Mesendoderm (in vitro differentiated cells): Measurements from ENCODE around the gene TREML1.
A peak's percentile ranks its signal among the peaks of the same experiment; 100 is the strongest.
"Not testable (repeated sequence)": the region's sequence is repeated elsewhere in the genome, so short reads cannot be mapped to it uniquely, and the experiment has no call there.

Source experiments
- DNase-seq: peaks from one replicate; pipeline ENCODE4 v3.0.0; 2013
- H2AK5ac ChIP-seq: 2 replicates; pipeline ENCODE4 v1.6.1; 2013; ENCODE audit warnings: low read length, inconsistent platforms
- H2BK120ac ChIP-seq: 2 replicates; pipeline ENCODE4 v1.6.1; 2013; ENCODE audit warnings: low read depth, mild to moderate bottlenecking, low read length, moderate library complexity, mixed read lengths
- H2BK15ac ChIP-seq: replicated peaks from 2 replicates; pipeline ENCODE4 v1.6.1; 2013; ENCODE audit warnings: low read depth, mild to moderate bottlenecking, moderate library complexity
- H2BK5ac ChIP-seq: 2 replicates; pipeline ENCODE4 v1.6.1; 2013; ENCODE audit warnings: low read length, inconsistent platforms
- H3K18ac ChIP-seq: 2 replicates; pipeline ENCODE4 v1.6.1; 2013; ENCODE audit warnings: mild to moderate bottlenecking, low read length, mixed read lengths
- H3K23ac ChIP-seq: one replicate; pipeline ENCODE4 v1.6.1; 2013; ENCODE audit warnings: low read length
- H3K27ac ChIP-seq: 2 replicates; pipeline ENCODE4 v1.5.1; 2013; ENCODE audit warnings: low read depth, mild to moderate bottlenecking, inconsistent platforms, low read length, moderate library complexity
- H3K27me3 ChIP-seq: 2 replicates; pipeline ENCODE4 v1.6.1; 2013; ENCODE audit warnings: low read length, control low read depth, mild to moderate bottlenecking, inconsistent platforms; ENCODE audit not compliant: insufficient read depth, poor library complexity
- H3K36me3 ChIP-seq: 2 replicates; pipeline ENCODE4 v1.6.1; 2013; ENCODE audit warnings: low read length, inconsistent platforms; ENCODE audit not compliant: control insufficient read depth, insufficient read depth
- H3K4ac ChIP-seq: one replicate; pipeline ENCODE4 v1.6.1; 2013; ENCODE audit warnings: low read depth, mild to moderate bottlenecking, low read length, moderate library complexity
- H3K4me1 ChIP-seq: 2 replicates; pipeline ENCODE4 v1.6.1; 2013; ENCODE audit warnings: low read depth, low read length, inconsistent platforms; ENCODE audit not compliant: control insufficient read depth
- H3K4me2 ChIP-seq: 2 replicates; pipeline ENCODE4 v1.6.1; 2013; ENCODE audit warnings: low read length
- H3K4me3 ChIP-seq: 2 replicates; pipeline ENCODE4 v1.5.1; 2013; ENCODE audit warnings: mild to moderate bottlenecking, low read length
- H3K56ac ChIP-seq: one replicate; pipeline ENCODE4 v1.6.1; 2013; ENCODE audit warnings: low read length
- H3K79me1 ChIP-seq: 2 replicates; pipeline ENCODE4 v1.6.1; 2013; ENCODE audit warnings: low read length, inconsistent platforms
- H3K79me2 ChIP-seq: 2 replicates; pipeline ENCODE4 v1.6.1; 2013; ENCODE audit warnings: mild to moderate bottlenecking, low read length; ENCODE audit not compliant: control insufficient read depth, insufficient read depth
- H3K9ac ChIP-seq: 2 replicates; pipeline ENCODE4 v1.6.1; 2013; ENCODE audit warnings: low read length, inconsistent platforms
- H4K5ac ChIP-seq: one replicate; pipeline ENCODE4 v1.6.1; 2013; ENCODE audit warnings: low read length
- H4K8ac ChIP-seq: one replicate; pipeline ENCODE4 v1.6.1; 2013; ENCODE audit warnings: low read depth, mild to moderate bottlenecking, control low read depth, low read length, moderate library complexity
- WGBS: extraction: QIAGEN DNeasy Blood & Tissue Kit; methylation state at CpG from one replicate; pipeline ENCODE4 v1.1.7; 2013; ENCODE audit warnings: low lambda C conversion rate, missing lambda C conversion rate; ENCODE audit not compliant: insufficient coverage; ENCODE audit errors: extremely low coverage; 5-methylcytosine and 5-hydroxymethylcytosine counted together

TREML1 gene

GRCh38 chr6:41189967-41190366, 35.8 kb upstream of the TREML1 start:
- no peaks in the 10 kb centered on the region for H3K27me3 ChIP-seq
- no peak overlapping the region for H3K27ac ChIP-seq
- no peak overlapping the region for H3K4me3 ChIP-seq
- WGBS = no CpG with 5 or more reads among the region's 2 CpGs
- no peaks in the 10 kb centered on the region for H3K4me1 ChIP-seq
- H3K9ac ChIP-seq = no peak overlapping the region
- no peak overlapping the region for H2BK15ac ChIP-seq
- H4K5ac ChIP-seq = no peak overlapping the region
- H2BK5ac ChIP-seq = no peak overlapping the region
- no peaks in the 10 kb centered on the region for H3K36me3 ChIP-seq
- H3K4me2 ChIP-seq = no peak overlapping the region
- no peaks in the 10 kb centered on the region for H3K79me2 ChIP-seq
- H3K79me1 ChIP-seq = no peaks in the 10 kb centered on the region
- H4K8ac ChIP-seq = no peak overlapping the region
- H3K18ac ChIP-seq = no peak overlapping the region
- H2BK120ac ChIP-seq = no peak overlapping the region
- H2AK5ac ChIP-seq = no peak overlapping the region
- DNase-seq = no peak
- H3K4ac ChIP-seq = no peak overlapping the region
- no peak overlapping the region for H3K23ac ChIP-seq
- no peak overlapping the region for H3K56ac ChIP-seq

DNA sequence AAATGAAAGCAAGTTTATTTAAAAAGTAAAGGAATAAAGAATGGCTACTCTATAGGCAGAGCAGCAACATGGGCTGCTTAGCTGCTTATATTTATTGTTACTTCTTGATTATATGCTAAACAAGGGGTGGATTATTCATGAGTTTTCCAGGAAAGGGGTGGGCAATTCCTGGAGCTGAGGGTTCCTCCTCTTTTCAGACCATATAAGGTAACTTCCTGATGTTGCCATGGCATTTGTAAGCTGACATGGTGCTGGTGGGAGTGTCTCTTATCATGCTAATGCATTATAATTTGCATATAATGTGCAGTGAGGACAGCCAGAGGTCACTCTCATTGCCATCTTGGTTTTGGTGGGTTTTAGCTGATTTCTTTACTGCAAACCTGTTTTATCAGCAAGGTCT, 34.9 kb upstream of the TREML1 start:
- not testable (repeated sequence) for H2BK15ac ChIP-seq, H3K4me3 ChIP-seq, H3K4ac ChIP-seq, H2AK5ac ChIP-seq, H3K27ac ChIP-seq, H4K8ac ChIP-seq, H3K9ac ChIP-seq, H3K79me2 ChIP-seq, H2BK5ac ChIP-seq, H3K79me1 ChIP-seq, H3K23ac ChIP-seq, H3K4me1 ChIP-seq, H3K56ac ChIP-seq, H3K18ac ChIP-seq, H4K5ac ChIP-seq, H3K4me2 ChIP-seq, H3K36me3 ChIP-seq, H3K27me3 ChIP-seq, H2BK120ac ChIP-seq
- peak; percentile 39 for DNase-seq

DNA sequence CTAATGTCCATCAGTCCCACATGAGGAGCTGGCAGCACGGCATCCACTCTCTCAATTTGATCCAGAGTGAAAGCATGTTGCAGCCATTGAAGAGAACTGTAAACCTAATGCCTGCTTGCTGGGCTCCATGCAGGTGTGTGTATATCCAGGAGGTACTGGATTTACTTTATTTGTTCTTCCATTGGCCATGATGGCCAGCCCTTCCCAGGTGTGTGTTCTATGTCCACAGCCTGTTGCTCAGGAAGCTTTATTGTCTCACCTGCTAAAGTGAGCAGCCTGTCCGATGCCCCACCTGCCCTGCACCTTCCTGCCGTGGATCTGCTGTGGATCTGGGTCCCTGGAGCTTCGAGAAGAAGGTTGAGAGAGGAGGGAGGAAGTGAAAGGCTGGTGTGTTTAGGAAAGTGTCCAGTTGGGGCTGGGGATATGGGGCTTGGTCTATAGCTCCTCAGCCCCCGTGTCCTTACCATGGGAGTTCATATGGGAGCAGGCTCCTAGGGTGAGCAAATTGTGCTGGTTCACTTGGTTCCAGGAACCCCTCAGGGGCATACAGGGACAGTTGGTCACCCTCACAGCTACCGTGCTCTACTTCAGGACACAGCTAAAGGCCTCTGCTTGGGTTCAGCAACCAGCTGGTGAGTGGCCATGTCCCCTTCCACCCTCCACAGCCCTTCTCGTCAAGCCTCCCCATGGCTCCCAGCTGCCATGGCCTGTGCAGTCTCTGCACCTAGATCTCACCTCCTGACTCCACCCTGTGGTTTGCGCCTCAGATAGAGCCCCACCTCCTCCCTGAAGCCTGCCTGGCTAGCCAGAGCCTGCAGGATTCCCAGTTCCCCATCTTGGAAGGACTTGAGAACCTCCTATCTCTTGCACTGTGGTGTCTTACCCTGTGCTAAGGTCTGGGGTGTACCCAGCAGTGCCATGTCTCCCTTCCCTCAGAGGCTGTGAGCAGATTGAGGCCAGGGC, 34.1 kb upstream of the TREML1 start:
- H3K4me1 ChIP-seq = no peaks in the 10 kb centered on the region
- H3K9ac ChIP-seq = no peak overlapping the region
- H3K27ac ChIP-seq = no peak overlapping the region
- no peaks in the 10 kb centered on the region for H3K27me3 ChIP-seq
- H3K36me3 ChIP-seq = no peaks in the 10 kb centered on the region
- no peak overlapping the region for H3K4me3 ChIP-seq
- H3K23ac ChIP-seq = no peak overlapping the region
- H2BK5ac ChIP-seq = no peak overlapping the region
- no peak overlapping the region for H2BK15ac ChIP-seq
- no peak overlapping the region for H4K8ac ChIP-seq
- DNase-seq = no peak
- H2BK120ac ChIP-seq = no peak overlapping the region
- H3K79me1 ChIP-seq = no peaks in the 10 kb centered on the region
- H2AK5ac ChIP-seq = no peak overlapping the region
- H3K79me2 ChIP-seq = no peaks in the 10 kb centered on the region
- H3K18ac ChIP-seq = no peak overlapping the region
- no CpG with 5 or more reads among the region's 8 CpGs for WGBS
- no peak overlapping the region for H3K4ac ChIP-seq
- H3K4me2 ChIP-seq = no peak overlapping the region
- no peak overlapping the region for H3K56ac ChIP-seq
- no peak overlapping the region for H4K5ac ChIP-seq

DNA sequence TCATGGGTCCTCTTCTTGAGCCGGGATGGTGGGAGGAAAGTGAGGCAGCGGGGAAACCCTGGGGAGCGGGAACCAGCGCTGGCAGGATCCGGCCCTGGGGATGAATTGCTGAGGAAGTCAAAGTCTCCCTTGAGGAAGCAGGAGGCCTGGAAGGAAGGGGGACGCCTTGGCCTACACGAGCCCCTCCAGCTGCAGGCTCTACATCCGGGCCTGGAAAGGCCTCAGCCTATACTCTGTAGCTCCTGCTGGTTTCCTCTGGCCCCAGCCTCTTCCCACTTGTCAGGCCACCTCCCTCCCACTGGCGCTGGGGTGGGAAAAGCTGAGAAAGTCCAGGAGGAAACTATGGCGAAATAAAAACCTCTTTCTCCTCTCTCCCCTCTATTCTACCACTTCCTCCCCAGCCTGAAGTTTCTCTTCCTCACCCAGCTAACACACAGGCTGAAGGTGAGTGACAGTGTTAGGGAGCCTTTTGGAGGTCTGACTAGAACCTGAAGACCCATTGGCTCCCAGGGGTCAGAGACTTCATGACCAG, 31.9 kb upstream of the TREML1 start:
- WGBS = no CpG with 5 or more reads among the region's 10 CpGs
- no peak overlapping the region for H3K4ac ChIP-seq
- H3K27ac ChIP-seq = no peak overlapping the region
- H3K18ac ChIP-seq = no peak overlapping the region
- no peak overlapping the region for H2BK120ac ChIP-seq
- H3K56ac ChIP-seq = no peak overlapping the region
- H4K8ac ChIP-seq = no peak overlapping the region
- H3K4me1 ChIP-seq = no peaks in the 10 kb centered on the region
- H2AK5ac ChIP-seq = no peak overlapping the region
- H3K79me1 ChIP-seq = no peaks in the 10 kb centered on the region
- no peak for DNase-seq
- no peak overlapping the region for H2BK15ac ChIP-seq
- H3K36me3 ChIP-seq = no peaks in the 10 kb centered on the region
- H3K27me3 ChIP-seq = no peaks in the 10 kb centered on the region
- H3K4me3 ChIP-seq = no peak overlapping the region
- H3K79me2 ChIP-seq = no peaks in the 10 kb centered on the region
- no peak overlapping the region for H2BK5ac ChIP-seq
- no peak overlapping the region for H3K23ac ChIP-seq
- H3K9ac ChIP-seq = no peak overlapping the region
- H3K4me2 ChIP-seq = no peak overlapping the region
- H4K5ac ChIP-seq = no peak overlapping the region

DNA sequence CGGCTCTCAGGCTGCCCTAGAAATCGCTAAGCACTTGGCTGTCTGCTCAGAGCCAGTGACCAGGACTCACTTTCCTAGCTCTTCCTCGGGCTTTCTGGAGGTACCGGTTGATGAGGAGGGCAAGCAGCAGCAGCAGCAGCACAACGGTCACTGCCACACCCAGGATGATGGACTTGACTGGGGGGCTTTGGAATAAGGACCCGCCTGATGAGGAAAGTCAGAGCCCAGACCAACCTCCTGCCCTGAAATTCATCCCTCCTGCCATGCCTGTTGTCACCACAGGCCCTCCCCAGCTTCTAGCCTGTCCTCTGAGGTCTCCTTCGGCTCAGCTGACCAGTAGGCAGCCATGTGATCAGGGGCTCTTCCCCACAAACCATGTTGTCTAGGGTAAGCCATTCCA, 30.6 kb upstream of the TREML1 start:
- H3K4me1 ChIP-seq = no peaks in the 10 kb centered on the region
- no CpG with 5 or more reads among the region's 7 CpGs for WGBS

More for the DNA sequence above, 30.6 kb upstream of the TREML1 start:
- Histone ChIP-seq H4K5ac (no peak overlapping the region), H3K56ac (no peak overlapping the region), H3K79me2 (no peaks in the 10 kb centered on the region), H3K36me3 (no peaks in the 10 kb centered on the region), H2BK120ac (no peak overlapping the region), H2BK5ac (no peak overlapping the region), H3K4me3 (no peak overlapping the region), H3K27ac (no peak overlapping the region), H3K4ac (no peak overlapping the region), H3K23ac (no peak overlapping the region), H4K8ac (no peak overlapping the region), H3K27me3 (no peaks in the 10 kb centered on the region), H3K4me2 (no peak overlapping the region), H2BK15ac (no peak overlapping the region), H3K79me1 (no peaks in the 10 kb centered on the region), H2AK5ac (no peak overlapping the region), H3K18ac (no peak overlapping the region), H3K9ac (no peak overlapping the region)
- DNase-seq = no peak
